HL-60/S4 treated with phorbol 12-myristate 13-acetate at 8.2 ng/mL for 4 days and 3 days (cell line): ENCODE measurements around the gene LRRC56.

ENCODE experiments used
- in situ Hi-C: fragments of 300-500 bp; cut with MboI; formaldehyde crosslinking; loops from 2 replicates; pipeline ENCODE4 v1.15.0; 2022; ENCODE audit warnings: low sequenced_read_pairs

The LRRC56 gene

DNA sequence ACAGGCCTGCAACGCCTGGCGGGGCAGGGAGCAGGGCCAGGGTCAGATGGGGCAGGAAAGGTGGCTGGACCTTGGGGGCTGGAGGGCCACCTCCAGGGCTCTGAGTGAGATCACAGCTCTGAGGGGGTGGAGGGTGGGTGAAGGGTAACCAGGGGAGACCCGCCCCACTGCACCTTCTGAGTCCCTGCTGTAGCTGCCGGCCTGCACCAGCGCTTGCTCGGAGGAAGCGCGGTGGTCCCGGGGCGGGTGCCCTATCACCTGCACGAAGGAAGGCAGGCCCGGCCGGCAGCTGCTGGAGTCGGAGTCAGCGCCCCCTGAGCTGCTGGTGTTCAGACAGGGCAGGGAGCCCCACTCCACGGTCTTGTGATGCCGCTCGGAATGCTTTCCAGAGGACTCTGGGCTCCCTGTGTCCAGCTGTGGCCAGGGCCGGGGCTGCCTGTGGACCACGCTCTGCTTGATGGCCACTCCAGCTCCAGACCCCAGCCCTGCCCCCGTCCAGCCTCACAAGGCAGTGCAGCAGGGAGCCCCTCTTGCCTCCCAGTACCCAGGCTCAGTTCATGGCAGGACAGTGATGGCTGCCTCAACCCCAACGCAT lies 19.4 kb downstream of the LRRC56 start:
- in situ Hi-C loops: no loop called here

GRCh38 chr11:557328-558132 lies 20.2 kb downstream of the LRRC56 start:
- in situ Hi-C loops: no loop called here

DNA sequence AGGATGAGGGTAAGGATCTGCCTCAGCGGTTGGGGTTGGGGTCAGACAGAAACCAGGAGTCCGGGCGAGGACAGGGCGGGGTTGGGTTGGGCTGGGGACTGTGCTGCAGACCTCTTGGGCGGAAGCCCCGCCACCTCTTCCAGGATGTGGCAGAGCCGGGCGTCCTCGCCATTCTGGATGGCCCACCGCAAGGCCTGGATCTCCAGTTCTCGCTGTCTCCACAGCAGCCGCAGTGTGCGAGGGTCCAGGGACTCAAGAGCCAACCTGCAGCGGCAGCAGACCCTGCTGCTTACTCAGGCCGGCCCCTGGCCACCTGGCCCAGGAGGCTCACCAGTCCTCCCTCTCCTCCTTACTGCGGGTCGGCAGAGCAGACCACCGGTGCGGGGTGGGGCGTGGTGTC lies 21.2 kb downstream of the LRRC56 start:
- in situ Hi-C loops: no loop called here

DNA sequence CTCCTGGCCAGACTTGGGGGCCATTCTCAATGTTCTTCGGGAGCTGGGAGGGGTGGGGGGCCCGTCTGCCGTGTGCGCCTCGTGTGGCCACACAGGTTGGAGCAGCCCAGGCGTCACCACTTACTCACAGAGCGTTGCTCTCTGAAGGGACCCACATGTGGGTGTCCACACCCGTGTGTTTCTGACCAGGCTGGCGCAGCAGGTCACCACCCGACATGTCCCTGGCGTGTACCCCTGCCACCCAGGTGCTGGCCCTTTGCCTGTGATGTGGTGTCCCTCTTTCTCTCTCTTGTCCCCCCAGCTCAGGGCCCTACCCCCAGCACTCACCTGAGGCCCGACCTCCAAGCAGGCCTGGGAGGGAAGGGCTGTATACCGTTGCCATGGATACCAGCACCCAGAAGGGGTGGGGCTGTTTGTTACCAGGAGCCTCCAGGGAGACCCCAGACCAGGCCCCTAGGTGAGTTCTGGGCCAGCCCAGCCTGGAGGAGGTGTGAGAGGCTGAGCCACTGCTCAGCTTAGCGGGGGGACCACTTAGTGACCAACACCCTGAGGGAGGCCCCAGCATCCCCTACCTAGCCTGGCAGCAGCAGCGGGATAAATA lies 21.8 kb downstream of the LRRC56 start:
- in situ Hi-C loops: no loop called here

DNA sequence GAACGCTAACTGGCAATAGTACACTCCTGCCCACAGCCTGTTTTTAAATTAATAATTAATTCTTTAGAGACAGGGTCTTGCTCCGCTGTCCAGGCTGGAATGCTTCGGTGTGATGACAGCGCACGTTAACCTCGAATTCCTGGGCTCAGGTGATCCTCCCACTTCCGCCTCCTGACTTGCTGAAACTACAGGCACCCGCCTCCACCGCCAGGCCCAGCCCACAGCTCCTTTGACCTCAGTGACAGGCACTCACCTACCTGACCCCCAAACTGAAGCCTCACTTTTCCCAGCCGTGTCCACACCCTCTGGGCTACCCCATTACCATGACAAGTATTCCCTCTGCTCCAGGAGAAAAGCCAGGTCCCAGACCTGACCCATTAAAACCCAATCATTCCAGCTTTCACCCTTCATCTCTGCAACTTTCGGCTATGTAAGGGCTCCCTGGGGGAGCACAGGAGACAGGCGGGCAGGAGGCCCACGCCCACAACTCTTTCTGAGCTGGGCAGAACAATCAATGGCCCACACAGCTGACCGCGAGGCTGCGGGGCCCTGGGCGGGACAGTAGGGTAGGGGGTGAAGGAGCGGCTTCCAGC lies 22.5 kb downstream of the LRRC56 start:
- in situ Hi-C loops: no loop called here

DNA sequence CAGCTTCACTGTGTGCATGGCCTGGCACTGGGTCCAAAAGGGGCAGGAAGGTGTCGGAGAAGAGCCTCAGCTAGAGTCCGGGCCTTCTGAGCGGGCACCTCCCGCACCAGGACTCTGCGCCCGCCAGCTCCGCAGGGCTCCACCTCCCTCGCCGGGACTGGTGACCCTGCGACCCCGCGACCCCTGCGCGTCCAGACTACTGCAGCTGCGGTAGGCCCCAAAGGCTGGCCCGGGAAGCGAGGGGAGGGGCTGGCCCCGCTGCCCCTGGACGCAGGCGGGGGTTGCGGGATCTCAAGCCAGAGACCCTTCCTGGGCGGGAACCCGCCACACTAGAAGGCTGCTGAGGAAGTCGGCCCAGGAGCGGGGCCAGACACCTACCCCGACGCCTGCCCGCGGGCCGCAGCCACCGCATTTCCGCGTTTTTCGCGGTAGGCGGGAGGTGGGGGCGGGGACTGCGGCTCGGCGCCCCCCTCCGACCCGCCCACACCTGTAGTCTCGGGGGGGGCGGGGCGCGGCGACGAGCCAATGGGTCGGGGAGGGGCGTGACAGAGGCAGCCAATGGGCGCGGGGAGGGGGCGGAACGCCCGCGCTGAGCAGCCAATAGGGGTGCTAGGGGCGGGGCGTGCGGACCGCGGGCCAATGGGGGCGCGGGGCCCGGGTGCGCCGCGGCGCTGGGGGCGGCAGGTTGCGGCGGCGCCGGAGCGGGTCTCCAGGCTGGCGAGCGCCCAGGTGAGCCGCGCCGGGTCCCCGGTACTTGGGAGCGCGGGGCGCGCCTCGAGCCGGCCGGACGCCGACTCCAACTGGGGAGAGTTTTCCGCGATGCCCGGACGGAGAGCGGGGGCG lies 23.2 kb downstream of the LRRC56 start, which contains the start of the genes LMNTD2 and RASSF7:
TSS of gene LMNTD2 (minus strand) at position 434 of the 843 bp plus-strand sequence. CDS start at position 412, 22 bp downstream.
TSS of gene RASSF7 (plus strand) at position 666 of the 843 bp plus-strand sequence. CDS start 799 bp downstream, outside the sequence.
- in situ Hi-C loops: no loop called here

DNA sequence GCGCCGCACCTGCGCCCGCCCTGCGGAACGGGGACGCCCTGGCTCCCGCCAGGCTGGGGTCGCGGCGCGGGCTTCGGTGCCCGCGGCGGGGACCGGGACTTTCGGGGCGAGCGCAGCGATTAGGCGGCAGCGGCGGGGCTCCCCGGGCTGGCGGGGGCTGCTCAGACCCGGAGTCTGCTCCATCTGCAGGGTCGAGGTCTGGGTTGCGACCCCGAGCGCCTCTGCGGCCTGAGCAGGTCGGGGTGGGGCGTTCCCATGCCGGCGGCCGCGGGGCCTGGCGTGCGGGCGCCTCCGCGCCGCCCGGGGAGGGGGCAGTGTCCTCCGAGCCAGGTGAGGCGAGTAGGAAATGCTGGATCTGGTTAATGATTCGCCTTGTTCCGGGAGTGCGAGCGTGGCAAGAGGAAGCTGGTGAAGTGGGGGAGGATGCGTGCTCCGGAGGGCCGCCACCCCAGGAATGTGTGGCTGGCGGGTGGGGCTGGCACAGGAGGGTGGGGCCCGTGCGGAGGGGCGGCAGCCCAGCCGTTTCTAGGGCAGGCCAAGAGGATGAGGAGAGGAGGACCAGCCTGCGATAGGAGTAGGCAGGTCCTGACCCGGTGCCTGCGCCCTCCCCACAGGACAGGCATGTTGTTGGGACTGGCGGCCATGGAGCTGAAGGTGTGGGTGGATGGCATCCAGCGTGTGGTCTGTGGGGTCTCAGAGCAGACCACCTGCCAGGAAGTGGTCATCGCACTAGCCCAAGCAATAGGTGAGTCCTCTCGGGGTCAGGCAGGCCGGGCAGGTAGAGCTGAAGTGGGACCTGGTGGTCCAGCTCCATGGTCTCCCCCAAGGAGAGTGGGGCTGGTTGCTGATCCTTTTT lies 24.0 kb downstream of the LRRC56 start:
- in situ Hi-C loops: no loop called here

DNA sequence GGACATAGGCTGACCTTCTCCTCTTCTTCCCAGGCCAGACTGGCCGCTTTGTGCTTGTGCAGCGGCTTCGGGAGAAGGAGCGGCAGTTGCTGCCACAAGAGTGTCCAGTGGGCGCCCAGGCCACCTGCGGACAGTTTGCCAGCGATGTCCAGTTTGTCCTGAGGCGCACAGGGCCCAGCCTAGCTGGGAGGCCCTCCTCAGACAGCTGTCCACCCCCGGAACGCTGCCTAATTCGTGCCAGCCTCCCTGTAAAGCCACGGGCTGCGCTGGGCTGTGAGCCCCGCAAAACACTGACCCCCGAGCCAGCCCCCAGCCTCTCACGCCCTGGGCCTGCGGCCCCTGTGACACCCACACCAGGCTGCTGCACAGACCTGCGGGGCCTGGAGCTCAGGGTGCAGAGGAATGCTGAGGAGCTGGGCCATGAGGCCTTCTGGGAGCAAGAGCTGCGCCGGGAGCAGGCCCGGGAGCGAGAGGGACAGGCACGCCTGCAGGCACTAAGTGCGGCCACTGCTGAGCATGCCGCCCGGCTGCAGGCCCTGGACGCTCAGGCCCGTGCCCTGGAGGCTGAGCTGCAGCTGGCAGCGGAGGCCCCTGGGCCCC lies 24.8 kb downstream of the LRRC56 start:
- in situ Hi-C loops: no loop called here

- in situ Hi-C loops: no loop called here
Observed at GRCh38 chr11:563066-563811, 25.9 kb downstream of the LRRC56 start.

DNA sequence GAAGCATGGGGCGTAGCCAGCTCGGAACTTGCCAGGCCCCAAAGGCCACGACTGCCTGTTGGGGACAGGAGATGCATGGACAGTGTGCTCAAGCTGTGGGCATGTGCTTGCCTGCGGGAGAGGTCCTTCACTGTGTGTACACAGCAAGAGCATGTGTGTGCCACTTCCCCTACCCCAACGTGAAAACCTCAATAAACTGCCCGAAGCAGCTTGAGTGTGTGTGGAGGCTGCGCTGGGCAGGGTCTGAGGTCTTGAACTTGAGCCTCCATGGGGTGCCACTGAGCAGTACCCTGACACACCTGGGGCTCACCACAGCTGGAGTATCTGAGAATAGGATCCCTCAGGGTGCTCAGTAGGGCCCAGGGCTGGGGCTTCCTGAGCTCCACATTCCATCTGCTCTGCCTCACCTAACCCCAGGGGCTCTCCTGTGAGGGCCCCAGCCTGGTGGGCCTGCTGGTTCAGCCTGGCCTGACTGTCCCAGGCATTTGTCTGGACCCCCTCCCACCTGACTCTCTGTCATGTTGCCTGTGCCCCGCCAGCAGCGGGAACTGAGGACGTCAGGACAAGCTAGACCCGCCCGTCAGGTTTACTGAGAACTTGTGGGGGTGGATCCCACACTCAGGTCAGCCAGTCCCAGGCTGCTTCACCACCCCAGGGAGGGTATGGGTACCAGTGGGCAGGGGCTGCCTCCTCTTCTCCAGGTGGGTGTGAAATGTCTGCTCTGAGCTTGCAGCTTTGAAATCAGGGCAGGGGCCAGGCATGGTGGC lies 26.7 kb downstream of the LRRC56 start:
- in situ Hi-C loops: no loop called here

GRCh38 chr11:565921-566509 lies 28.7 kb downstream of the LRRC56 start:
- in situ Hi-C loops: no loop called here

- in situ Hi-C loops: no loop called here
Observed at GRCh38 chr11:567011-567628, 29.8 kb downstream of the LRRC56 start.

DNA sequence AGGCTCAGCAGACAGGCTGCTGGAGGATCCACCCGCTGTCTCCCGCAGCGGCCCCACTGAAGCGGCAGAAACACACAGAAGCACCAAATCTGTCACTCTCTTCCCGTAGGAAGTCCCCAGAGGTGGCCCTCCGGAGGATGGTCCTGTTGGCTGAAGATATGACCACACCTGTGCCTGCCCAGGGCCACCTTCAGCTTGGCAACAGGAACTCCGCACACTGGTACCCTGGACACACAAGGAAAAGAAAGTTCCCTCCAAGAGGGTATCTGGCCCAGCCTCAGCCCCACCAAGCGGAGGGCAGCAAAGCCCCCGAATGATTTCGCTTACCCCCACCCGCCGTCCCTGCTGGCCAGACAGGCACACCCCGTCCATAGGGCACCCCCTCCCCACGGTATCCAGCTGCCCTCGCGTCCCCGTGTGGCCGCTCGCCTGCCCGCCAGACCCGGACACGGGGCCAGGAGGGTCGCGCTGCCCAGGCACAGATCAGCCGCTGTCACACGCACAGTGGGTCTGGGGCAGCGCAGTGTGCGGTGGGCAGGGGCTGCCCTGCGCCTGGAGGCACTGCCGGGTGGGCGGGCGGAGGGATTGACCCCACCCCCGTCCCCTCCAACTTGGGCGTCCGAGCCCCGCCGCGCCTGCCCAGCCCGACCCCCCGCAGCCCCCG lies 30.4 kb downstream of the LRRC56 start:
- in situ Hi-C loops: no loop called here

DNA sequence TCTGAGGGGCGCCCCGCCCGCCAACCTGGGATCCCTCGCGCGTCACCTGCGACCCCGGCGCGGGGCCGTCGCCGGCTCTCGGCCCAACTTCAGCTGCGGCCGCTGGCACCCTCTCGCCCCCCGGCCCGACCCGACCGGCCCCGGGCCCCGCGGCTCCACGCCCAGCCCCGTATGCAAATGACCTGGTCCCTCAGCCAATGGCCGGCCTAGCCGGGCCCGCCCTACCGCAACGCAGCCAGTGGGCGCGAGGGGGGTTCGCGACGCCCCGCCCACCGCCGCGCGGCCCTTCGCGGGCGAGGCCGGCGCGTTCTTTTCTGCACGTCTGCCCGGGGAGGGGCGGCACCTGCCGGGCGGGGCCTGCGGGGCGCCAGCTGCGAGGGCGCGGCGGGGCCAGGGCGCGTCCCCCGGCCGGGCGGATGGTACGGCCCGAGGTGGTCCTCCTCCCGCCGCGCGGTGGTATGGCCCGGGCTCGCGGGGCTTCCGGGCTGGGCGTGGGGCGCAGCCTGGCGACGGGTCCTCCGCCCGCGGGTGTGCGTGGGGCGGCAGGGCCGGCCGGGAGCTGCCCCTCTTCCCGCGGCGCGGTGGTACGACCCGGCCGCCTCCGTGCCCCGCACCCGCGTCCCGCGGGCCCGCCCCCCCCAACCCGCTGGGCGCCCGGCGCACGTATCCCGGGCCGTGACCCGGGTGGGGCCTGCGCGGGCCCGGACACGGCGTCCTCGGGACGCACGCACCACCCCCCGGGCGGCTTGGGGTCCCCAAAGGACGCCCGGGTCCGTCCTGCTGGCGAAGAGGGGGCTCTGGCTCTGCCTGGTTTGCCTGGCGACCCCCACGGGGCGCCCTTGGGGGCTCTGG lies 31.2 kb downstream of the LRRC56 start:
- in situ Hi-C loops: no loop called here

DNA sequence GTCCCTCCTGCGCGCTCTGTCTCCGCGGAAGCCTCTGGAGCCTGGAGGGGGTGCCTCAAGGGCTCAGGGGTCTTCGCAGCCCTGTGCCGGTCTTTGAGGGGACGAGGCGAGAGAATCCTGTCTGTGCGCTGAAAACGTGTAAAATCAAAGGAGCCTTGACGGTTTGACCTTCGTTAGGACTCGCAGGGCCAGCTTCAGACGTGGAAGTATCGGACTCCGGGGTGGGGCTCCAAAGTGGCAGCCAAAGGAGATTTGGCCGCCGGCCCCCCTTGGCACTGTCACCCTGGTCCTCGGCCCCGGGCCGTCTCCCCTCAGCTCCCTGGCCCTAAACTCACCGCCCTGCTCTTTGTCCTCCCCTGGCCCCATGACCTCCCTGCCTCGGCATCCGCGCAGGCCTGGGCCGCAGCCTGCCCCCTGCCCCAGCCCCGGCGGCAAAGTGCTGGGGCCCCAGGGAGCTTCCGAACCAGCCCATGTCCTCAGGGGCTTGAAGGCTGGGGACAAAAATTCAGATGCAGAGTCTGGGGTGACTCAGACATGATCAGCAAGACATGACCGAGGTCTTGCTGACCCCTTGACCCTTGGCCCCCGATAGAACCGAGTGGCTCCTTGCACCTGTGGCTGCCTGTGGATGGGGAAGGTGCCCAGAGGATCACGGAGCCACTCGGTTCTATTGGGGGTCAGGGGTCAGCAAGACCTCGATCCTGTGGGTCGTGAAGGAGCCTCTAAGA lies 32.0 kb downstream of the LRRC56 start:
- in situ Hi-C loops: no loop called here
